HG03045 (cell line): ENCODE results near the gene EIF3A.
"Not testable (repeated sequence)": the region's sequence is repeated elsewhere in the genome, so short reads cannot be mapped to it uniquely, and the experiment has no call there.

Experiments used
- ATAC-seq: cut with Tn5 transposase; IDR thresholded peaks from one replicate; pipeline ENCODE4 v1.9.1; 2021; ENCODE audit warnings: mild to moderate bottlenecking, moderate library complexity; ENCODE audit not compliant: unreplicated experiment

Gene EIF3A

DNA sequence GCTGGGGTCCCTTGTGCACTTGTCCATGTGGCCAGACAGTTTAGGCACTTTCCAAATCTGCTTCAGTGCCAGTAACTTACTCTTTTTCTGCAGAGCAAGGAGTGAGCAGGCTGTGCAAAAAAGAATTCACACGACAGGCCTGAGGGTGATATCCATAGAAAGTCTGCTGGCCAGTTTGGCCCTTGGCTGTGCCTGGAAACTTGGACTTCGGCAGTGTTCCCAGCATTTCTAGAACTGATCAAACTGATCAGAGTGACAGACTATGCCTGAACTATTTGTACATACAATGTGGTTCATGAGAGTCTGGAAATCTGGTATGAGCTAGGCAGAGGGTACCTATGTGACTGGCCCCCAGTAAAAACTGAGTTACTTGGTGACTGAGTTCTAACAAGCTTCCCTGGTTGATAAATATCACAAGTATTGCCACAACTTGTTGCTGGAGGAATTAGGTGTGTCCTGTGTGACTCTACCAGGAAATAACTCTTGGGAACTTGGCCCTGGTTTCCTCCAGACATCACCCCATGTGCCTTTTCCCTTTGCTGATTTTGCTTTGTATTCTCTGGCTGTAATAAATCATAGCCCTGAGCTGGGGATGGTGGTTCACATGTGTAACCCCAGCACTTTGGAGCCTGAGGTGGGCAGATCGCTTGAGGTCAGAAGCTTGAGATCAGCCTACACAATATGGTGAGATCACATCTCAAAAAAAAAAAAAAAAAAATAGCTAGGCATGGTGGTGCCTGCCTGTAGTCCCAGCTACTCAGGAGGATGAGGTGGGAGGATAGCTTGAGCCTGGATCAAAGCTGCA is 20.0 kb upstream of the EIF3A start:
- ATAC-seq, result no peak

DNA sequence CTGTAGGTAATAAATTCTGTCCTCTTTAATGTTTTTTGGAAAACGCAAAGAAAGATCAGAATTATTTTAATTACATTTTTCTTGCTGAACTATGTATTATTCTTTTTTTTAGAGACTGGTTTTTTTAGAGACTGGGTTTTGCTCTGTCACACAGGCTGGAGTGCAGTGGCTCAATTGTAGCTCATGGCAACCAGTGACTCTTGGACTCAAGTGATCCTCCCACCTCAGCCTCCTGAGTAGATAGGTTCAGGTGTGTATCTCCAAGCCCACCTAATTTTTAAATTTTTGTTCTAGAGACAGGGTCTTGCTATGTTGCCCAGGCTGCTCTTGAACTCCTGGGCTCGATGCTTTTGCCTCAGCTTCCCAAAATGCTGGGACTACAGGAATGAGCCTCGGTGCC is 18.0 kb upstream of the EIF3A start:
- no peak for ATAC-seq

DNA sequence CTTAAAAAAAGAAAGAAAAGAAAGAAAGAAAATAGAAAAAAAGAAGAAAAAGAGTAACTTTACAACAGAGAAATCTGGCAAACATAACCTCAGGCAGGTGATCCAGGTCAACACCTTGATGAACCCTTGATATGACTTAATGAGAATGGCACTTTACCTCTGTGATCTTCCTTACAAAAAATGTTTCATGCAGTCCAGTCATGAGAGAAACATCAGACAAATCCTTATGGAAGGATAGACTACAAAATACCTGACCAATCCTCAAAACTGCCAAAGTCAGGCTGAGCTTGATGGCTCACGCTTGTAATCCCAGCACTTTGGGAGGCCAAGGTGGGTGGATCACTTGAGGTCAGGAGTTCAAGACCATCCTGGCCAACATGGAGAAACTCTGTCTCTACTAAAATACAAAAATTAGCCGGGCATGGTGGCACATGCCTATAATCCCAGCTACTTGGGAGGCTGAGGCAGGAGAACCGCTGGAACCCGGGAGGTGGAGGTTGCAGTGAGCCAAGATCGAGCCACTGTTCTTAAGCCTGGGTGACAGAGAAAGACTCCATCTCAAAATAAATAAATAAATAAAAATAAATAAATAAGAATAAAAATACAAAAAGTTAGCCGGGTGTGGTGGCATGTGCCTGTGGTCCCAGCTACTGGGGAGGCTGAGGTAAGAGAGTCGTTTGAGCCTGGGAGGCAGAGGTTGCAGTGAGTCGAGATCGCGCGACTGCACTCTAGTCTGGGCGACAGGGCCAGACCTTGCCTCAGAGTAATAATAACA is 16.2 kb upstream of the EIF3A start:
- ATAC-seq, result not testable (repeated sequence)

DNA sequence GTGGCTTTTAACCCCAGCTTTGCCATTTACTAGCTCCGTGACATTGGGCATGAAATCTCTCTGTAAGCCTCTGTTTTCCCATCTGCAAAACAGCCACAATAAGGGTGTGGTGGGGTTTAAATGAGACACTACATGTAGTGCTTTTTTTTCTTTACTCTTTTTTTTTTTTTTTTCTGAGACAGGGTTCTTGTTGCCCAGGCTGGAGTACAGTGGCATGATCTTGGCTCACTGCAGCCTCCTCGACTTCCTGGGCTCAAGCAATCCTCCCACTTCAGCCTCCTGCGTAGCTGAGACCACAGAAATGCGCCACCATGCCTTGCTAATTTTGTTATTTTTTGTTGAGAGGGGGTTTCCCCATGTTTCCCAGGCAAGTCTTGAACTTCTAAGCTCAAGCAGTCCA is 15.0 kb upstream of the EIF3A start:
- ATAC-seq, result no peak

DNA sequence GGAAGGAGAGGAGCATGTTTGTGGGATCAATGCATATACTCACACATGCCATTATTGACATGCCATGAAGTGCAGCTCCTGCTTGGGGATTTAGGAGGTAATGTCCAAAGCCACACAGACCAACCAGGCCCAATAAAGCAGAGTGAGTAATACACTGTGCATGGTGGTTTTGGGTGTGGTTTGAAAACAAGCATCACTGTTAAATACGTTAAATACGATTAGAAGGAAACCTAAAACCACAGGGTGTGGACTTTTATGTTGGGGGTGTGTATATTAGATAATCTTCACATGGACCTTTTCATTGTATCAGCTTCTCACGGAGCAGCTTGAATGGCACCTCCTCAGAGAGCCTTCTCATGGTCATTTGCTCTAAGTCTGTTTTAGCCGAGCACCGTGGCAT is 10.4 kb upstream of the EIF3A start:
- no peak for ATAC-seq

DNA sequence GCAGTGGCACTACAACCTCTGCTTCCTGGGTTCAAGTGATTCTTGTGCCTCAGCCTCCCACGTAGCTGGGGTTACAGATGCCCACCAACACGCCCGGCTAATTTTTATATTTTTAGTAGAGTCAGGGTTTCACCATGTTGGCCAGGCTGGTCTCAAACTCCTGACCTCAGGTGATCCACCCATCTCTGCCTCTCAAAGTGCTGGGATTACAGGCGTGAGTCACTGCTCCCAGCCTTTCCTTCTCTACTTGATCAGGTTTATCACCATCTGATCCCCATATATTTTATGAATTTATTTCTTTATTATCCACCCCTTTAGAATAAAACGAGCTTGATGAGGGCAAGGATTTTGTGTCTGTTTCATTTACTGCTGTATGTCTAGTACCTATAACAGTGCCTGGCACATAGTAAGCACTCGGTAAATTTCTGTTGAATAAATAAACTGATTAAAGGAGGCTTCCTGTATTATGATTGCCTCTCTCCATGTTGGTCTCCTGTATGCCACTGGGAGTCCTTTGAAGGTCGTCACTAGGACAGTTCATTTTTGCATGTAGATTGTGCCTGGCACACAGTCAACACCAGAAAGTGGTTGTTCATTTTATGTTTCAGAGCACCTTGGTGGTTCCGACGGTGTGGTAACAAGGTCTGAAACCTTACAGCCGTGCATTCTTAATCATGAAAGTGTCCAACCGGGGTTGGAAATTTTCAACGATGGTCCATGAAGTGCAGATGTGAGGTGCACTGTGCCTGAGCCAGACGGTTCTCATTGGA is 9.6 kb upstream of the EIF3A start:
- ATAC-seq, result no peak

DNA sequence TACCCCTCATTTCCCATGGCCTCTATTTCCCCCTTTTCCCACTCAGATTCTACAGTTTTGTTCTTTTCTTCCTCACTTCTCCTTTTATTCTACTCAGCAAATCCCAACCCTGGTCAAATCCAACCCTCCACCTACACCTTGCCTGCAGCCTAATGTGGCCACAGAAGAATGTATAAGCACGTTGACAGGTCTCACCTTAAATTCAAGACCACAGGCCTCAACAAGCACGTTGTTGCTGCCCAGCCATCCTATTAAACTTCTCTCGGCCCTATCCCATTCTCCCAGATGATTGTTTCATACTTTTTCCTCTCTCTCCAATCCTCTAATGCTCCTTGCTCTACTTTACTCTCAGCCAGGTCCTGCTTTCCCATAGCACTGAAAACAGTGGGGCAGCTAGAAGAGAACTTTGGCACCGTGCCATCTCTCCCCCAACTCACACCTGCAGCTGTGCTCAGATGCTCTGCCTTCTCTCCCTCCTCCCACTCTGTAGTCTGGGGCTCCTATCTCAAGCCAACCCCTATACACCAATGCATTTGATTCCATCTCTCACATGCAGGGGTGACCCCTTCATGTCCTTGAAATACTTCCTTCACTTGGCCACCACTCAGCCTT is 6.8 kb upstream of the EIF3A start:
- ATAC-seq, result no peak

DNA sequence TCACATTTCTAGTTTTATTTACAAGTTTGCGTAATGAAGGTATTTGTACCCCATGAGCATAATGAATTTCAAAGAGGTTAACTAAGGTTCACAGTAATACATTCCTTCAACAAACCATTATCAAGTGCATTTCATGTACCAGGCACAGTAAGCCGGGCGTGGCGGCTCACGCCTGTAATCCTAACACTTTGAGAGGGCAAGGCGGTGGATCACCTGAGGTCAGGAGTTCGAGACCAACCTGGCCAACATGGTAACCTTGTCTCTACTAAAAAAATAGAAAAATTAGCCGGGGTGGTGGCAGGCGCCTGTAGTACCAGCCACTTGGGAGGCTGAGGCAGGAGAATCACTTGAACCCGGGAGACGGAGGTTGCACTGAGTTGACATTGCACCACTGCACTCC is 4.3 kb upstream of the EIF3A start:
- ATAC-seq, result no peak

DNA sequence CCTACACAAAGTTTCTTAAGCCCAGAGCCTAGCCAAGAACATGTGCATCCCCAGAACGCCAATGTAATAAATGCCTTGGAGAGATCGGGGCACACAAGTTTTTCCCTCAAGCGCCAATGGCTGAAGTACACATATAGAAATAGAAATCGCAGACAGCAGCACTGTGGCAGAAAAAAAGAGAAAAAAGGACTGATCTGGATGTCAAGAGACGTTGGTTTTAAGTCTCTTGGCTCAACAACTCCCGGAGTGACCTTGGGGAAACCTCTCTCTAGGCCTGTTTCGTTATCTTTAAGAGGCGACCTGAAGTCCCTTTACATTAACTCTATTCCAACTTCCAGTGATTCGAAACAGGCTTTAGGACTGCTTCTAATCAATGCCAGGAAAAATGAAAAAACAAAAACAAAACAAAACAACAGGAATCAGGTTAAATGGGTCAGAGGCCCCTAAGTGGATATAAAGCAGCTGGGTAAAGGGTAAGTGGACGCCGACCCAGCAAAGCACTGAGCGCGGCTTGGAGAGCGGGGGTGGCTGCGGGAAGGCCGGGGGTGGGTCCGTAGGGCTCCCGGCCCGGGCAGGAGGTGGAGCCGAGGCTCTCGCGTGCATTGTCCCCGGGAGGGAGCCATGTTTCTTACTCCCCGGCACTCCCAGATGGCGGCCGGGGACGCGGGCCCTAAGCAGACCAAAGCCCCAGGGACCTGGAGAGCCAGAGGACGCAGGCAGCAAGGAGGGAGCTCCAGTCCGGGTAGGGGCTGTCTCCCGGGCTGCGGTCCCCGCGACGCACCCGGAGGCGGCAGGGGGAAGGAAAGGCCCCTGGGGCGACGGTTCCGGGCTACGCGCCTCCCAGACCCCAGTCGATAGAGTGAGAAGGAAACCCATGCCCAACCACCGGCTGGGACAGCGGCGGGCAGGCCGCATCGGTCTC is 757 bp downstream of the EIF3A start:
- peak; percentile 70 for ATAC-seq

DNA sequence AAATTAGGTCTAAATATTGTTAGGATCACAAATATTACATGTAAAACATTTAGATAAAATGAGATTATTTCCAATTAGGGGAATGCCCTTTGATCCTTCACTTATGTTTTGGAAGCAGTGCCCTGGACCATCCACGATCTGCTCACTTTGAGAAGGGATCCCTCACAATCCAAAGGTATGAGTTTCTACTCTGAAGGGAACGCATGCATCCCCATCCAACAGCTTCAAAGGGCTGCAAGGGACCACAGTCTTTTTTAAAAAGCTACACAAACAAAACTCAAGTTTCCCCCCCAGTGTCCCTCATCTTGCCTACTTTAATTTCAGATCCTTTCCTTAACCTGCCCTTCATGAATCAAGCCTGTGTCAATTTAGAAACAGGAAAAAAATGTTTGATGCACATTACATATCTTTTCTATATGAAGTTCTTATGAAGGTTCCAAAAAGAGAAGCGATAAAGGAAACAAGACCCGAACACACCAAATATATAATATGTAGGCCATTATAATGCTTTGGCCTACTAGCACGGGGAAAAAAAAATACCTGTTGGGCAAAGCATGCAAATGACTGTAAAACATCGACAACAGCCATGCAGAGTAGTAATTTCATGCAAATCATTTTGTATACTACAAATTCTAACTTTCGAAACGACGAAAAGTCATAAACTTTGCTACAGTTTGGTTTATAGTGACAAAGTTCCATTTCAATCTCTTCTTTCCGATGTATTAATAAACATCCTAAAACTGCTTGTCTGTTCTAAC is 2.0 kb downstream of the EIF3A start:
- no peak for ATAC-seq

DNA sequence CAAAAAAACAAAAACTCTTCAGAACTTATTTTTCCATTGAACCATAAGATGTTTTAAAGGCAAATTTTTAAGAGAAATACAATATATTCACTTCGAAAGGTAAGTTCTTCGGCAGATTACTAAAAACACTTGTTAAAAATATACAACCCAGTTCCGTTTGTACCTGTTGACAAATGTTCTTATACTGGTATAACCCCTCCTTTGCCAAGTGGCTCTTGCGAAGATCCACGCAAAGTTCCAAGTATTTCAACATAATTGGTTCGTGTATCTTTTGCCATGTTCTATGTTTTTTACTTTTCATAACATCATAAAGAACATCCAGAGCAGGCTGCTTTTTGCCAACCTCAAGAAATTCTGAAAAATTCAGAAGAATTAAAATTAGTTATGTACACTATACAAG is 7.0 kb downstream of the EIF3A start:
- no peak for ATAC-seq

DNA sequence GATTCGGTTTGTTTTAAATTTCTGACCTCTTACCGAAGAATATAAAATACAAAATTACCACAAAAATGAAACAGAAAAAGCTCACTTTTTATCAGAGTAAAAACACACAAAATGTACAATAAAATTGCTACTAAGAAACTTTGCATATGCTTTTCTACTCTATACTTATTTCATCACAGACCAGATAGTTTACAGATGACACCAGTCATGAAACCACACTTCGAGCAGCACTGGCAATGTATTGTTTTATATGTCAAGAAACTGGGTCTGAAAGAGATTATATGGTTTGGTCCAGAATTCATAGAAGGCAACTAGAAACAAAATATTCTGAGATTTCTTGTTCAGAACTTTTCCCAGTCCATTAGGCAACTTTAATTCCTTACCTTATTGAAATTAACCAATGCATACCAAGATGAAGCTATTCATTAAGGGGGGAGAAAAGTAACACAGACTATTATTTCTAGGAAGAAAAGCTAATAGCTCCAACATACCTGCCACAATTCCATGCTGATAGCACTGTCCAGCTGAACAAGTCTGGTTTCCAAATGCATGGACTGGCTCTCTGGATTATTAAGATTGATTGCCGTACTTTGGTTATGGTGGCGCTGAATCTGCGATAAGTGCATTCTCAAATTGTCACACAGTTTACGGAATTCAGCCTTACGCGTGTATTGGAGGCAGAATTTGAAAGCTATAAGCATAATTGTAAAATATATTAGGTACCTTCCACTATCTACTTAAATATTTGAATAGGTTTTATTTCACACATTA is 10.0 kb downstream of the EIF3A start:
- no peak for ATAC-seq

DNA sequence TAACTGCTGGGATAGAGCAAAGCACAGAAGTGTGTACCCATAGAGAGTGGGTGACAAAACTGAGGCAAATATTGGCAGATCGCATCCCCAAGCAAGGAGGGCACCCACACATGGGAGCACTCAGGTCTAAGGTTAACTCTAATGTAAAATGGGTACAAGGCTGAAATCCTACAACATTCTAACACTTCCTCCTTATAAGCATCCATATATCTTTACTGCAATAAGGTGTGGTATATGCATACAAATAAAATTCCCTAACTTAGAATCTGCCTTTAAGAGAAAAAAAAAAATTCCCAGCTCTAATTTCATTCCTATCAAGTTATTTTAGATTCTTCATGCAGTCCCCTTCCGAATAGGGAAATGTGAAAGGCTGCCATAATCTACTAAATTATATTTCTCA is 18.7 kb downstream of the EIF3A start:
- ATAC-seq, result no peak

DNA sequence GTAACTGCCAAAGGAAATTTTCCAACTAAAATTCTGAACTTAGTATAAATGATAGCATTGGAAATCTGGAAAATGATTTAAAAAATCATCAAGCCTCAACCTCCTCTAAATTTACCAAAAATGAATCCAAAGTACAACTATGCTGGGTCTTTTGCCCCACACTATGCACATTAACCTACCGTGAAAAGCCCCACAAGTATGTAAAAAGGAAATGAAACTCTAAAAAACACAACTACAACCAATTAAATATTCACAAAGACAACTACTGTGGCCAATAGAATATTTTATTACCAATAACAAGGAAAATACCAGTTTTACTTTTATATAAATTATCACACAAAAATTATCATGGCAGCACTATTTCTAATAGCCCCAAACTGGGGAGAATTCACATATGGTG is 19.3 kb downstream of the EIF3A start:
- no peak for ATAC-seq

DNA sequence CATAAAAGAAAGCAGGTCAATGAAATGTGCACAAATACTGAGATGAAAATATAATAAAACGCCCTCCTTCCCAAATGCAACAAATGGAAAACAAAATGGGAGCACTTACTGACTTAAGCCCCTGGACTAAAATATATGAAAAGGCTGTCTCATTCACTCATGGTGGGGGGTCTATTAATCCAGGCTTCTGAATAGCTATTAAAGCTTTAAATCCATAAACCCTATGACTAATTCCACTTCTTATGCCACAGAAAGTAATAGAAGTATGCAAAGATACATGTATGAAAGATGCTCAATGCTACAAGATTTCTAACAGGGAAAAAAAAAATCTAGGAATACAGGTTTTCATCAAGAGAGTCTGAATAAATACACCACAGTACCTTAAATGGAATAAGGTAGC is 20.5 kb downstream of the EIF3A start:
- no peak for ATAC-seq

DNA sequence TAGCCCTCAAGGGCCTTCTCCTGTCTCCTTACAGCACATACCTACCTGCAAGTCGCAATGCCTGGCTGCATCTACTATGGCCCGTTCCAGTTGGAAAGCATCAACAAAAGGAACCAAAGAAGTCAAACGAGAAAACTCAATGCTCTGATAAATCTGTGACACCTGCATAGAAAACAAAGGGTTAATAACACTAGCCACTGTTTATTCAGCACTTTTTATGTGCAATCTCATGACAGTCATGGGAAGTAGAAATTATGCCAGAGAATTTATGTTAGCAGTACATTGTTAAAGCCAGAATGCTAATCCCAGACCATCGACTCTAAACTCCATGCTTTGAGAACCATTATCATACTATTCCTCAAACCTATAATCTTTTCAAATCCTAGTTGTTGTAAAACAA is 21.1 kb downstream of the EIF3A start:
- no peak for ATAC-seq

DNA sequence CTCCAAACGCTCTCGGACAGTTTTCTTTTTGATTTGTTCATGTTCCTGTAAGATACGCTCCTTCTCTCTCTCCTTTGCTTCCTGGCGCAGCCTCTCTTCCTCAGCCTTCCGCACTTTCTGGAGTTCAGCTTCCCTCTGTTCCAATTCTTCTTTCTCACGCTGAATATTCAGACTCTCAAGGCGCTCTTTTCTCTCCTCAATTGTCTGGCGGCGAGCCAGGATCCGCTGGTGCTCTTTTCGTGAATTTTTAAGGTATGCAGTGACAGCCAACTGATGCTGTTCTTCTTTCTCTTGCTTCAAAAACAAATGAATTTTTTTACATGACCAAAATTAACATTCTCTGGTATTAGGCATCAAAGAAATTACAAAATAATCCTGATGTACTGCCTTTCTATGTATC is 22.6 kb downstream of the EIF3A start:
- no peak for ATAC-seq

DNA sequence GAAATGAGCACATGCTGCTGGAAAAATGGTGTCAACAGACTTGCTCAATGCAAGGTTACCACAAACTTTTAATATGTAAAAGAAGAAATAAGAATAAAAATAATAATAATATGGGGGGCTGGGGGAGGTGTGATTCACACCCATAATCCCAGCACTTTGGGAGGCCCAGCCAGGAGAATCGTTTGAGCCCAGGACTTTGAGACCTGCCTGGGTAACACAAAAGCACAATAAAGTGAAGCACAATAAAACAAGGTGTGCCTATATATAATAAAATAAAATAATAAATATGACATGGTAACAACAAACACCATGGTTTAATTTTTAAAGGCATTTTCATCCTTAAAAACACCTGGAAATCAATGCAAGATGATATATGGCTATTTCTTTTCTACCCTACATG is 25.1 kb downstream of the EIF3A start:
- no peak for ATAC-seq

DNA sequence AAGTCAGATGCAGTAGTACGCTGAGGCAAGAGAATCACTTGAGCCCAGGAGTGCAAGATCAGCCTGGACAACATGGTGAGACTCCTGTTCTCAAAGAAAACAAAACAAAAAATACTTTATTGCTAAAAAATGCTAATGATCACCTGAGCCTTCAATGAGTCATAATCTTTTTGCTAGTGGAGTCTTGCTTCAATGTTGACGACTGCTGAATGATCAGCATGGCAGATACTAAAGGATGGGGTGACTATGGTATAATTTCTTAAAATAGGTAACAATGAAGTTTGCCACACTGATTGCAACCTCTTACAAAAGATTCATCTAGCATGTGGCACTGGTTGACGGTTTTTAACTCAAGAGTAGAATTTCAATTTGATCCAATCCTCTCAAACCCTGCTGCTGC is 28.8 kb downstream of the EIF3A start:
- ATAC-seq, result no peak
